ENCODE measurements around the gene SDCBP2.

GRCh38 chr20:1295276-1295930 is 33.5 kb downstream of the SDCBP2 start:
- TF ChIP-seq CTCF (IDR thresholded peaks at IDR 0.05; ENCODE audit: low read depth, low read length, missing input control) (no peak), HNF4A (conservative IDR thresholded peaks at IDR 0.05) (no peak), EGR1 (IDR thresholded peaks at IDR 0.05; ENCODE audit: low read depth in 2 of 2) (no peak), SP1 (IDR thresholded peaks at IDR 0.05) (no peak)
- TF ChIP-seq, protein P1, sequence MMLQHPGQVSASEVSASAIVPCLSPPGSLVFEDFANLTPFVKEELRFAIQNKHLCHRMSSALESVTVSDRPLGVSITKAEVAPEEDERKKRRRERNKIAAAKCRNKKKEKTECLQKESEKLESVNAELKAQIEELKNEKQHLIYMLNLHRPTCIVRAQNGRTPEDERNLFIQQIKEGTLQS (IDR thresholded peaks at IDR 0.05): no peak
